H1 (cell line): ENCODE data around the gene TIA1. TPM values are rescaled to one million over a fixed set of nuclear protein-coding genes. Genes with fewer than 3 reads are reported as not detected.
A peak's percentile ranks its signal among the peaks of the same experiment; 100 is the strongest.
"Not testable (repeated sequence)": the region's sequence is repeated elsewhere in the genome, so short reads cannot be mapped to it uniquely, and the experiment has no call there.

ENCODE experiments used
- CTCF ChIA-PET: fragments of 300-600 bp; sonication (Branson Sonifier 250); formaldehyde crosslinking; loops from one replicate; lab custom pipeline; 2021; ENCODE audit not compliant: partially characterized antibody; lab: Charles Lee
- POLR2A ChIA-PET: fragments of 300-600 bp; sonication (Branson Sonifier 250); formaldehyde crosslinking; loops from one replicate; lab custom pipeline; 2021; ENCODE audit warnings: inconsistent platforms; ENCODE audit not compliant: partially characterized antibody; lab: Charles Lee
- DNase-seq, 2 experiments: peaks; one replicate each; pipeline versions ENCODE4 v3.0.0 to v3.0.0-alpha.2; 2010 to 2022; ENCODE audit warnings: low spot score in 2 of 2, low read depth in 1 of 2, mixed read lengths in 1 of 2
- FAIRE-seq: peaks from 2 replicates; lab custom pipeline; 2011; peaks lifted over from hg19 to GRCh38; lab: Jason Lieb, UNC
- H2AFZ ChIP-seq: 2 replicates; pipeline ENCODE4 v1.8.1; 2012; ENCODE audit warnings: low read length, inconsistent platforms
- H2AK5ac ChIP-seq: 2 replicates; pipeline ENCODE4 v1.6.1; 2013; ENCODE audit warnings: low read depth, low read length
- H2BK120ac ChIP-seq: replicated peaks from 2 replicates; pipeline ENCODE3; 2013; ENCODE audit warnings: low read depth, low read length, inconsistent platforms
- H2BK12ac ChIP-seq: 2 replicates; pipeline ENCODE4 v1.6.1; 2013; ENCODE audit warnings: low read depth, low read length
- H2BK15ac ChIP-seq: 2 replicates; pipeline ENCODE4 v1.6.1; 2013; ENCODE audit warnings: low read length
- H2BK20ac ChIP-seq: 2 replicates; pipeline ENCODE4 v1.6.1; 2013; ENCODE audit warnings: low read length
- H2BK5ac ChIP-seq: 2 replicates; pipeline ENCODE4 v1.6.1; 2013; ENCODE audit warnings: low read depth, low read length
- H3K14ac ChIP-seq: 2 replicates; pipeline ENCODE4 v1.6.1; 2013; ENCODE audit warnings: inconsistent platforms; ENCODE audit not compliant: insufficient read length
- H3K18ac ChIP-seq: 2 replicates; pipeline ENCODE4 v1.6.1; 2013; ENCODE audit warnings: low read length; ENCODE audit errors: extremely low read depth
- H3K23ac ChIP-seq: 2 replicates; pipeline ENCODE4 v1.6.1; 2013; ENCODE audit warnings: inconsistent platforms; ENCODE audit not compliant: insufficient read length
- H3K23me2 ChIP-seq: 2 replicates; pipeline ENCODE4 v1.6.1; 2013; ENCODE audit warnings: low read depth, low read length
- H3K27ac ChIP-seq: 2 replicates; pipeline ENCODE4 v1.6.1; 2011; ENCODE audit warnings: low read depth, low read length, inconsistent platforms
- H3K27me3 ChIP-seq, 4 experiments: replicated peaks in 1 of 4; 1 replicate in 1 of 4; 2 replicates in 3 of 4; pipeline versions ENCODE4 v1.6.1 to v1.8.1; 2011 to 2013; ENCODE audit warnings: low read length in 3 of 4, mild to moderate bottlenecking in 3 of 4, inconsistent platforms in 2 of 4, mixed read lengths in 2 of 4, moderate library complexity in 1 of 4; ENCODE audit not compliant: control insufficient read depth in 3 of 4, insufficient read depth in 3 of 4; ENCODE audit errors: extremely low read depth in 1 of 4
- H3K36me3 ChIP-seq, 4 experiments: 2 replicates each; pipeline versions ENCODE4 v1.6.1 to v1.8.1; 2011 to 2013; ENCODE audit warnings: mild to moderate bottlenecking in 4 of 4, low read length in 3 of 4, moderate library complexity in 2 of 4, control low read depth in 1 of 4, inconsistent platforms in 1 of 4; ENCODE audit not compliant: insufficient read depth in 4 of 4, control insufficient read depth in 2 of 4
- H3K4ac ChIP-seq: replicated peaks from 2 replicates; pipeline ENCODE3; 2013; ENCODE audit warnings: low read length, low read depth, mixed read lengths, inconsistent platforms; ENCODE audit not compliant: insufficient read length
- H3K4me1 ChIP-seq, 4 experiments: replicated peaks in 1 of 4; 1 replicate in 1 of 4; 2 replicates in 3 of 4; pipeline versions ENCODE4 v1.6.1 to v1.8.1; 2011 to 2013; ENCODE audit warnings: low read length in 3 of 4, inconsistent platforms in 2 of 4, mixed read lengths in 1 of 4; ENCODE audit not compliant: insufficient read depth in 4 of 4, control insufficient read depth in 3 of 4
- H3K4me2 ChIP-seq, 2 experiments: 2 replicates each; pipeline versions ENCODE4 v1.6.1 to v1.8.1; 2011 to 2013; ENCODE audit warnings: low read depth in 2 of 2, low read length in 2 of 2, control low read depth in 1 of 2, inconsistent platforms in 1 of 2, mild to moderate bottlenecking in 1 of 2; ENCODE audit not compliant: insufficient read depth in 1 of 2
- H3K4me3 ChIP-seq, 4 experiments: fragments of 200-600, 300-600 bp in 1 of 4; sonication (generic), shearing (Covaris generic), sonication (Bioruptor Twin) in 1 of 4; 2 replicates each; pipeline versions ENCODE4 v1.5.1 to v1.8.1; 2011 to 2016; ENCODE audit warnings: low read length in 4 of 4, low read depth in 3 of 4, control low read depth in 2 of 4, inconsistent platforms in 2 of 4, mild to moderate bottlenecking in 2 of 4, mixed read lengths in 1 of 4, moderate library complexity in 1 of 4; ENCODE audit not compliant: insufficient read depth in 2 of 4; ENCODE audit errors: extremely low read depth in 1 of 4
- H3K56ac ChIP-seq: replicated peaks from 2 replicates; pipeline ENCODE3; 2013; ENCODE audit warnings: low read depth, mild to moderate bottlenecking, mixed read lengths, low read length, inconsistent platforms; ENCODE audit not compliant: insufficient read length
- H3K79me1 ChIP-seq: 2 replicates; pipeline ENCODE4 v1.6.1; 2013; ENCODE audit warnings: low read depth, low read length, control low read depth
- H3K79me2 ChIP-seq, 2 experiments: 2 replicates each; pipeline versions ENCODE4 v1.6.1 to v1.8.1; 2012 to 2013; ENCODE audit warnings: low read length in 2 of 2, mild to moderate bottlenecking in 2 of 2, inconsistent platforms in 1 of 2; ENCODE audit not compliant: insufficient read depth in 2 of 2, control insufficient read depth in 1 of 2
- H3K9ac ChIP-seq, 4 experiments: replicated peaks in 1 of 4; 1 replicate in 1 of 4; 2 replicates in 3 of 4; pipeline versions ENCODE4 v1.6.1 to v1.8.1; 2011 to 2013; ENCODE audit warnings: low read depth in 3 of 4, low read length in 3 of 4, control low read depth in 2 of 4, mild to moderate bottlenecking in 2 of 4, moderate library complexity in 2 of 4, inconsistent platforms in 1 of 4; ENCODE audit errors: extremely low read depth in 1 of 4
- H3K9me3 ChIP-seq, 2 experiments: 2 replicates each; pipeline versions ENCODE4 v1.6.1 to v1.8.1; 2012 to 2013; ENCODE audit warnings: mild to moderate bottlenecking in 2 of 2, moderate library complexity in 2 of 2, control low read depth in 1 of 2, inconsistent platforms in 1 of 2, low read depth in 1 of 2, low read length in 1 of 2, mixed read lengths in 1 of 2; ENCODE audit not compliant: insufficient read depth in 2 of 2
- H4K20me1 ChIP-seq, 2 experiments: replicated peaks in 1 of 2; 2 replicates each; pipeline versions ENCODE3 to v1.8.1; 2011 to 2013; ENCODE audit warnings: inconsistent platforms in 2 of 2, low read length in 2 of 2, mild to moderate bottlenecking in 1 of 2; ENCODE audit not compliant: insufficient read depth in 2 of 2, control insufficient read depth in 1 of 2
- H4K5ac ChIP-seq: 2 replicates; pipeline ENCODE4 v1.6.1; 2013; ENCODE audit warnings: low read length, low read depth, mixed read lengths, inconsistent platforms; ENCODE audit not compliant: insufficient read length
- H4K8ac ChIP-seq: 2 replicates; pipeline ENCODE4 v1.8.0; 2013; ENCODE audit warnings: mild to moderate bottlenecking, moderate library complexity, low read length, inconsistent platforms; ENCODE audit not compliant: insufficient read depth; ENCODE audit errors: extremely low read depth
- H4K91ac ChIP-seq: replicated peaks from 2 replicates; pipeline ENCODE3; 2013; ENCODE audit warnings: low read length, mixed read lengths, inconsistent platforms; ENCODE audit not compliant: insufficient read length
- CEBPB ChIP-seq: IDR thresholded peaks from 2 replicates; pipeline ENCODE4 v1.6.1; 2012; ENCODE audit warnings: low read depth, low read length
- WGBS, 2 experiments: shearing (Covaris generic) in 1 of 2; methylation state at CpG; one replicate each; pipeline versions ENCODE4 v1.1.6 to v1.1.7; 2013 to 2015; ENCODE audit warnings: low lambda C conversion rate in 2 of 2, mixed read lengths in 2 of 2, inconsistent platforms in 1 of 2, low coverage in 1 of 2, missing lambda C conversion rate in 1 of 2; ENCODE audit not compliant: insufficient replicate concordance in 2 of 2, insufficient coverage in 1 of 2, insufficient read length in 1 of 2; ENCODE audit errors: extremely low coverage in 1 of 2, missing lambda C conversion rate in 1 of 2; 5-methylcytosine and 5-hydroxymethylcytosine counted together
- polyA plus RNA-seq, 7 experiments: library from polyadenylated mRNA; depleted of rRNA in 3 of 7; stranded (reverse) in 5 of 7; unstranded in 2 of 7; fragments of >200 nt in 5 of 7; fragments of 200-250 nt in 2 of 7; gene quantifications; 1 replicate in 5 of 7; 2 replicates in 1 of 7; 4 replicates in 1 of 7; pipeline versions ENCODE4 v1.2.1 to v1.2.3, GENCODE V29; 2011 to 2013; ENCODE audit warnings: missing spikeins in 2 of 7, mixed read lengths in 2 of 7
- total RNA-seq: library from RNA; stranded (reverse); fragmentation: NEBNext Ultra II Directional; extraction: Animal tissue kit (Norgen Biotek cat#: 25700); gene quantifications from 2 replicates; pipeline ENCODE4 v1.2.1, GENCODE V29; 2021

Gene TIA1
- total and polyA plus RNA-seq, 2 of the 8 experiments (the other 6 are each of a cell fraction or from before 2014, with no cell fraction given) = 58.6 to 181 TPM

DNA sequence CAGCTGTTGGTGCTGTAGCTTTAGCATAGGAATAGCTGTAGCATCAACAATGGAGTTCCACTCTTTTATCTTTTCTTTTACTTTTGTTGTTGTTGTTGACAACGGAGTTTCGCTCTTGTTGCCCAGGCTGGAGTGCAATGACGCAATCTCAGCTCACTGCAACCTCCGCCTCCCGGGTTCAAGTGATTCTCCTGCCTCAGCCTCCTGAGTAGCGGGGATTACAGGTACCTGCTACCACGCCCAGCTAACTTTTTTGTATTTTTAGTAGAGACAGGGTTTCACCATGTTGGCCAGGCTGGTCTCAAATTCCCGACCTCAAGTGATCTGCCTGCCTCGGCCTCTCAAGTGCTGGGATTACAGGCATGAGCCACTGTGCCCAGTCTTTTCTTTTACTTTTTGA lies 61.3 kb downstream of the TIA1 start:
- WGBS, 2 experiments = 87% methylated on average over 9 of the region's 9 CpGs; no CpG with 5 or more reads in 1 of the 2 experiments
- H4K5ac ChIP-seq, FAIRE-seq, H4K8ac ChIP-seq, H3K23ac ChIP-seq, H3K79me2 ChIP-seq, H3K79me1 ChIP-seq, H2AFZ ChIP-seq, H3K4ac ChIP-seq, DNase-seq, H2BK12ac ChIP-seq, CTCF ChIA-PET, H3K14ac ChIP-seq, H2BK15ac ChIP-seq, H3K23me2 ChIP-seq, H3K9ac ChIP-seq, H2BK20ac ChIP-seq, H3K27ac ChIP-seq, H3K36me3 ChIP-seq, H3K4me3 ChIP-seq, H4K20me1 ChIP-seq, H3K27me3 ChIP-seq, H4K91ac ChIP-seq, H2BK120ac ChIP-seq, H3K4me2 ChIP-seq, H3K4me1 ChIP-seq, H2AK5ac ChIP-seq, H3K9me3 ChIP-seq, H2BK5ac ChIP-seq, H3K18ac ChIP-seq, H3K56ac ChIP-seq: not testable (repeated sequence)
- peak; percentile 66 for TF ChIP-seq CEBPB
- POLR2A ChIA-PET = interaction anchor here (0.9 to 1.7 kb wide), 2 partner anchors 26 to 106 kb away, joined by 4 read pairs; partner anchors contain the start of gene SNRPG
